Natural killer cell (primary cell): ENCODE measurements around the gene ABCA2. TPM values are rescaled to one million over a fixed set of nuclear protein-coding genes. Genes with fewer than 3 reads are reported as not detected.

Experiments used
- ATAC-seq, 3 donors: fragments of 150-1000 bp in 2 of 3; fragments of 200-7000 bp in 1 of 3; cut with Tn5 transposase; 1 replicate in 1 of 3; 2 replicates in 2 of 3; pipeline ENCODE4 v1.10.0; 2021; ENCODE audit warnings: mild to moderate bottlenecking in 2 of 3, moderate library complexity in 2 of 3
- DNase-seq, 2 donors: peaks; one replicate each; pipeline versions ENCODE4 v3.0.0 to v3.0.0-alpha.2; 2013 to 2021; ENCODE audit warnings: mixed read lengths in 1 of 2
- H3K27ac ChIP-seq: one replicate; pipeline ENCODE4 v1.5.1; 2013; ENCODE audit warnings: mild to moderate bottlenecking, low read length
- H3K27me3 ChIP-seq: one replicate; pipeline ENCODE4 v1.6.1; 2013; ENCODE audit warnings: low read length; ENCODE audit not compliant: control insufficient read depth, insufficient read depth
- H3K36me3 ChIP-seq: one replicate; pipeline ENCODE4 v1.6.1; 2013; ENCODE audit warnings: low read length; ENCODE audit not compliant: control insufficient read depth, insufficient read depth
- H3K4me1 ChIP-seq: one replicate; pipeline ENCODE4 v1.6.1; 2013; ENCODE audit warnings: low read length; ENCODE audit not compliant: control insufficient read depth, insufficient read depth
- H3K4me3 ChIP-seq: one replicate; pipeline ENCODE4 v1.5.1; 2013; ENCODE audit warnings: low read length
- H3K9me3 ChIP-seq: one replicate; pipeline ENCODE4 v1.6.1; 2013; ENCODE audit warnings: low read length; ENCODE audit not compliant: control insufficient read depth, insufficient read depth
- H3K27ac Mint-ChIP-seq, 2 donors: one replicate each; pipeline ENCODE4 v1.8.0; 2022; ENCODE audit warnings: mild to moderate bottlenecking in 2 of 2, mixed read lengths in 2 of 2, moderate library complexity in 1 of 2
- H3K27me3 Mint-ChIP-seq, 2 donors: one replicate each; pipeline ENCODE4 v1.8.0; 2022; ENCODE audit warnings: low read depth in 2 of 2, mixed read lengths in 2 of 2
- H3K36me3 Mint-ChIP-seq: one replicate; pipeline ENCODE4 v1.8.0; 2022; ENCODE audit warnings: mixed read lengths
- H3K4me1 Mint-ChIP-seq, 2 donors: one replicate each; pipeline ENCODE4 v1.8.0; 2022; ENCODE audit warnings: mixed read lengths in 2 of 2
- H3K4me3 Mint-ChIP-seq: one replicate; pipeline ENCODE4 v1.8.0; 2022; ENCODE audit warnings: mild to moderate bottlenecking, moderate library complexity, mixed read lengths
- H3K9me3 Mint-ChIP-seq, 2 donors: one replicate each; pipeline ENCODE4 v1.8.0; 2022; ENCODE audit warnings: mixed read lengths in 2 of 2
- WGBS: methylation state at CpG from one replicate; pipeline ENCODE4 v1.1.7; 2013; ENCODE audit warnings: missing lambda C conversion rate; ENCODE audit not compliant: insufficient coverage; 5-methylcytosine and 5-hydroxymethylcytosine counted together
- intact Hi-C: fragments of 100-400 bp; cut with micrococcal nuclease; formaldehyde crosslinking; loops from one replicate; pipeline ENCODE4 v1.14.2; 2022
- total RNA-seq, 4 donors: library from RNA; stranded (reverse); fragments of 120-200 nt in 1 of 4; gene quantifications; one replicate each; pipeline versions ENCODE4 v1.2.3 to v1.2.4, GENCODE V29; 2013 to 2022
- TF ChIP-seq, protein P1 (sequence below): fragments of 200-600 bp; IDR thresholded peaks from one replicate; pipeline ENCODE4 v1.8.0; 2022; ENCODE audit warnings: antibody characterized with exemption

Gene ABCA2
- total RNA-seq, 3 donors from 2014 or later (not counting 1 experiment from before 2014, with no cell fraction given), result 356 to 416 (median 357) TPM

DNA sequence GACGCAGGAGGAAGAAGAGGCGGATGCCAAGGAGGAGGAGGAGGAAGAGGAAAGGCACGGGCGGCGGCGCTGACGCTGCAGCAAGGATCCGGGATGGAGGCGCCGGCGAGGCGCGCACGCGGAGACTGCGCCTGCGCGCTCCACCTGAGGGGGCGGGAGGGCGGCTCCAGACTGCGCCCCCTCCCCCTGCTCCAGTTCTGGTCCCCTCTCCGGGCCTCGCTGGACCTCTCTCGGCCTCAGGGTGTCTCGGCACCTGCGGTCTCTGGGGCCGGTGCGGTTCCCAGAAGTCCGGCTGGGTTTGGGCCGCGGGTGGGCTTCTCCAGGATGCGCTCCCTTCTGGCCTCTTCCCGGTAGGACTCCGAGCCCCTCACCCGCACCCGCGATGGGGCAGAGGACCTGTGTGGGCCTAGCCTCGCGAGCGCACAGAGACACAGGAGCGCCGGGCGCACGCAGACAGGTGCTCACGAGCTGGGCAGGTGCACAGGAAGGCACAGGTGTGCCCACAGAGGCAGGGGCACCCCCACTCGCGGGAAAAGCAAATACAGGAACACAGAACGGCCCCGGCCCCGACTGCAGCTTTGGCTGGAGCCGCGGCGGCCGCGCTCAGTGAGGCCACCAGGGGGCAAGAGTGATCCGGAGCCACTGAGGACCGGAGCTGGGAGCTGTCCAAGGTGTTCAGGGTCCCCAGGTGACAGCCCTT, 18.2 kb upstream of the ABCA2 start, which contains the start of gene NPDC1:
Gene NPDC1 (minus strand): TSS at position 90 of the 700 bp plus-strand sequence. CDS start 188 bp downstream, outside the sequence.
- Mint-ChIP-seq H3K4me3 (peak within 1 kb of the TSS; percentile 9), H3K36me3 (no peaks in the 10 kb centered on the region), H3K9me3 (no peaks in the 10 kb centered on the region), H3K27me3 (peaks cover 14 to 34% of the 10 kb centered on the region in 2 donors), H3K4me1 (peaks cover 5 to 7% of the 10 kb centered on the region in 2 donors), H3K27ac (no peak within 1 kb of the TSS)
- ATAC-seq (peak; percentile 89 to 98 (median 92)), DNase-seq (peak; percentile 76 to 89)
- H3K36me3 ChIP-seq, result no peaks in the 10 kb centered on the region
- no peak within 1 kb of the TSS for H3K4me3 ChIP-seq
- H3K27me3 ChIP-seq, result peaks cover 74% of the 10 kb centered on the region
- no peak within 1 kb of the TSS for H3K27ac ChIP-seq
- TF ChIP-seq, protein P1, sequence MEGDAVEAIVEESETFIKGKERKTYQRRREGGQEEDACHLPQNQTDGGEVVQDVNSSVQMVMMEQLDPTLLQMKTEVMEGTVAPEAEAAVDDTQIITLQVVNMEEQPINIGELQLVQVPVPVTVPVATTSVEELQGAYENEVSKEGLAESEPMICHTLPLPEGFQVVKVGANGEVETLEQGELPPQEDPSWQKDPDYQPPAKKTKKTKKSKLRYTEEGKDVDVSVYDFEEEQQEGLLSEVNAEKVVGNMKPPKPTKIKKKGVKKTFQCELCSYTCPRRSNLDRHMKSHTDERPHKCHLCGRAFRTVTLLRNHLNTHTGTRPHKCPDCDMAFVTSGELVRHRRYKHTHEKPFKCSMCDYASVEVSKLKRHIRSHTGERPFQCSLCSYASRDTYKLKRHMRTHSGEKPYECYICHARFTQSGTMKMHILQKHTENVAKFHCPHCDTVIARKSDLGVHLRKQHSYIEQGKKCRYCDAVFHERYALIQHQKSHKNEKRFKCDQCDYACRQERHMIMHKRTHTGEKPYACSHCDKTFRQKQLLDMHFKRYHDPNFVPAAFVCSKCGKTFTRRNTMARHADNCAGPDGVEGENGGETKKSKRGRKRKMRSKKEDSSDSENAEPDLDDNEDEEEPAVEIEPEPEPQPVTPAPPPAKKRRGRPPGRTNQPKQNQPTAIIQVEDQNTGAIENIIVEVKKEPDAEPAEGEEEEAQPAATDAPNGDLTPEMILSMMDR, result peak; percentile 88
- H3K4me1 ChIP-seq, result peaks cover 37% of the 10 kb centered on the region
- WGBS, result under 1% methylated on average over 57 of the region's 57 CpGs
- intact Hi-C loops, result loop anchor here (5.0 kb wide), 1 partner anchor 181 kb away; the partner anchor contains the start of genes CYSRT1 and RNF224
- H3K9me3 ChIP-seq, result no peaks in the 10 kb centered on the region

DNA sequence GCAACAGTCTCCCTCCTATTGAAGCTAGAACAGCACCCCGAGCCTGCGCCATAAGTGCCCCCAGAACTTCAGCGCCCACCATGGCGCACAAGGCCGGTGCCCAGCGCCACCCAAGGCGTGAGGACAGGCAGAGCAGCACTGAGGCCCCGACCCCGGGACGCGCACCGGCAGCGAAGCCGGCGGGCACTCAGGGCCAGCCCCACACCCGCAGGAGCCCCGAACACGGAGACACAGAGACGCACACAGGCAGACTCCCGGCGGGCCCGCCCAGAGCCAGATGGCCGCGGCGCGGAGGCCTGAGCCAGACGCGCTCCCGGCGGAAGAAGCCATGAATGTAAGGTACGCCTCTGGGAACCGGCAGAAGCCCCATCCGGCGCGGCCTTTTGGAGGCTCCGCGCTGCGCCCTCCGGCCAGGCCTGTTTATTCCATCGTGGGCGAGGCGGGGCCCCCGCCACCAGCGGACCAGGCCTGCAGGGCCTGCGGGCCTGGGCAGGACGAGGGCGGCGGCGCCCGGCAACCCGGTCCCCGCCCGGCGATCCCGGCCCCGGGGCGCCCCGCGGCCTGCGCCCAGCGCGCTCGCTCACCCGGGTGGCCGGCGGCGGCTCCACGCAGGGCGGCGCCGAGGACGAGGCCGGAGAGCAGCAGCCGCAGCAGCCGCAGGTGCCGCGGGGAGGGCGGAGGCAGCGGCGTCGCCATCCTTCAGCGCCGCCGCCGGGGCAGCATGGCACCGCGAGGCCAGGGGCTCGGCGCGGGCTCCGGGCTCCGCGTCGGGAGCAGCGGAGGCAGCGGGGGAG, 17.5 kb upstream of the ABCA2 start:
- intact Hi-C loops, result loop anchor here (5.0 kb wide), 1 partner anchor 182 kb away; the partner anchor contains the start of genes CYSRT1 and RNF224
- no peaks in the 10 kb centered on the region for H3K36me3 Mint-ChIP-seq
- H3K27ac Mint-ChIP-seq, result no peak overlapping the region
- TF ChIP-seq, protein P1, result no peak
- H3K9me3 ChIP-seq, result no peaks in the 10 kb centered on the region
- peaks cover 14 to 33% of the 10 kb centered on the region in 2 donors for H3K27me3 Mint-ChIP-seq
- peaks cover 5 to 7% of the 10 kb centered on the region in 2 donors for H3K4me1 Mint-ChIP-seq
- no peak overlapping the region for H3K27ac ChIP-seq
- ATAC-seq (no peak), DNase-seq (peak in 1 of 2 donors; percentile 46)
- peaks cover 67% of the 10 kb centered on the region for H3K27me3 ChIP-seq
- H3K4me3 Mint-ChIP-seq, result no peak overlapping the region
- WGBS, result 2% methylated on average over 96 of the region's 96 CpGs
- no peaks in the 10 kb centered on the region for H3K36me3 ChIP-seq
- H3K4me3 ChIP-seq, result no peak overlapping the region
- no peaks in the 10 kb centered on the region for H3K9me3 Mint-ChIP-seq
- peaks cover 37% of the 10 kb centered on the region for H3K4me1 ChIP-seq

DNA sequence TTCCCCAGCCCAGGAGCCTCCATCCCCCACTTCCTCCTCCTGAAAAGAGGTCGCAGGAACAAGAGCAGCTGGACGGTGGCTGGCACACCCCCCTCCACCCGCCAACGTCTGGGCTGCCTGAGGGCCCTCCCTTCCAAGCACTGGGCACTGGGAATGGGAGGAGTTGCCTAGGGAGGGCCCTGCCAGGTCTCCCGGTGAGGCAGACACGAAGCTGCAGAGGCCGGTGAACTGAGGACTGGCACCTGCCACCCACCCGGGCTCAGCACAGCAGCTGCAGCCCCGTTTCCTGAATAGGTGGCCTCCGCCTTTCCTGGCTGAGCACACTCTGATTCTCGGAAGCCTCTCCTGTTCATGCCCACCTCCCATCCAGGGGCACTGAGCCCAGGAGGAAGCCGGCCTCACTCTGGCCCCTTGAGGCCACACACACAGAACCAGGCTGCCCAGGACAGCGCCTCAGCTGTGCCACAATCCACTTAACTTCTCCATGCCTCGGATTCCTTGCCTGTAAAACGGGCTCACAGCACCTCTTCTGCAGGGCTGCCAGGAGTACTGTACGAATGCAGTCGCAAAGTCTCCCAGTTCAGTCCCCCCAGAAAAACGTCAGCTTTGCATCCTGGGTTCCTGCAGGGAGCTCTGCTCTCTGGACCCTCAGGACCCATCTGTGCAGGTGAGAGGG, 16.6 kb upstream of the ABCA2 start:
- Mint-ChIP-seq H3K36me3 (no peaks in the 10 kb centered on the region), H3K9me3 (no peaks in the 10 kb centered on the region), H3K27me3 (peaks cover 11 to 27% of the 10 kb centered on the region in 2 donors), H3K4me3 (peak overlapping the region; percentile 9), H3K27ac (no peak overlapping the region), H3K4me1 (peaks cover 5 to 7% of the 10 kb centered on the region in 2 donors)
- DNase-seq (no peak), ATAC-seq (no peak)
- TF ChIP-seq, protein P1, result no peak
- H3K9me3 ChIP-seq, result no peaks in the 10 kb centered on the region
- peaks cover 37% of the 10 kb centered on the region for H3K4me1 ChIP-seq
- no peak overlapping the region for H3K4me3 ChIP-seq
- WGBS, result 7% methylated on average over 18 of the region's 18 CpGs
- H3K27ac ChIP-seq, result no peak overlapping the region
- intact Hi-C loops, result loop anchor here (5.0 kb wide), 1 partner anchor 183 kb away; the partner anchor contains the start of genes CYSRT1 and RNF224
- H3K27me3 ChIP-seq, result peaks cover 62% of the 10 kb centered on the region
- H3K36me3 ChIP-seq, result no peaks in the 10 kb centered on the region
